ENCODE results near the gene SAT2.

SAT2 gene

DNA sequence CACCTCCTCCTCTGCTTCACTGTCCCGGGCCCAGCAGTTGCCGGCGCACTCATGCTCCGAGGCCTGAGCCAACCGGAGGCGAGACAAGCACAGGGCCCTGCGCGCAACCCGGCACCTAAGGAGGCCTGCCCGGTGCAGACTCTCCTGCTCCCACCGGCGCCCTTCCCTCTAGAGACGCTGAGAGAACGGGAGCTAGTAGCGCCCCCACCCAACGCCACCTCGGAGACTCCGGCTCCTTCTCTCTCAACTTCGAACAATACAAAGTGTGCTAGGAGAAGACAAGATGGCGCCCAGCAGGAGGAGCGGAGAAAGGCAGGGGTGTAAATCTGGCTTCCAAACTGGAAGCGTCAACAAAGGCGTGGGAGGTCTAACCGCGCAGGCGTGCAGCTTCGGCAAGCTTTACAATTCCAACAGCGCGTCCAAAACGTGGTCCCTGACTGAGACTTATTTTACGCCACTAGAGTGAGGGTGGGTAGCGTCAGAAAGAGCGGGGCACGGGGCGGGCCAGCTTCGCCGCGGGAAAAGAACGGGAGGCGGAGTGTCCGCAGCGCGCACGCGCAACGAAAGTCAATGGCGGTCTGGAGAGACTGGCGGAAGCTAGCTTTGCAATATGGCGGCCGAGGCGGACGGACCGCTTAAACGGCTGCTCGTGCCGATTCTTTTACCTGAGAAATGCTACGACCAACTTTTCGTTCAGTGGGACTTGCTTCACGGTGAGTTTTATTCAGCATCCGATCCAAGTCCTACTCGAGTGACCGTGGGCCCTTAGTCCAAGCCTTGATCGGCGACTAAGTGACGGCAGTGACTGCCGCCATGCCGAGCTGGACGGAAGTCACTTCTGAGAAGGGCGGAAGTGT is 44.1 kb downstream of the SAT2 start, which contains the start of gene MPDU1 (continued):
- TF ChIP-seq, protein P1, sequence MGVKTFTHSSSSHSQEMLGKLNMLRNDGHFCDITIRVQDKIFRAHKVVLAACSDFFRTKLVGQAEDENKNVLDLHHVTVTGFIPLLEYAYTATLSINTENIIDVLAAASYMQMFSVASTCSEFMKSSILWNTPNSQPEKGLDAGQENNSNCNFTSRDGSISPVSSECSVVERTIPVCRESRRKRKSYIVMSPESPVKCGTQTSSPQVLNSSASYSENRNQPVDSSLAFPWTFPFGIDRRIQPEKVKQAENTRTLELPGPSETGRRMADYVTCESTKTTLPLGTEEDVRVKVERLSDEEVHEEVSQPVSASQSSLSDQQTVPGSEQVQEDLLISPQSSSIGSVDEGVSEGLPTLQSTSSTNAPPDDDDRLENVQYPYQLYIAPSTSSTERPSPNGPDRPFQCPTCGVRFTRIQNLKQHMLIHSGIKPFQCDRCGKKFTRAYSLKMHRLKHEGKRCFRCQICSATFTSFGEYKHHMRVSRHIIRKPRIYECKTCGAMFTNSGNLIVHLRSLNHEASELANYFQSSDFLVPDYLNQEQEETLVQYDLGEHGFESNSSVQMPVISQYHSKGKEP (tag by site-specific recombination; IDR thresholded peaks at IDR 0.05): no peak
- TF ChIP-seq GLI4 (tag by site-specific recombination; IDR thresholded peaks at IDR 0.05): 0 out of 2 replicates have a peak, but pooled peaks have one; percentile 64
- TF ChIP-seq KLF16 (tag by site-specific recombination; IDR thresholded peaks at IDR 0.05): peak; percentile 81; the same call in 1 of the 2 replicates
- TF ChIP-seq FEZF1 (tag by site-specific recombination; IDR thresholded peaks at IDR 0.05): peak; percentile 13; the same call in 1 of the 2 replicates
- TF ChIP-seq, protein P2, sequence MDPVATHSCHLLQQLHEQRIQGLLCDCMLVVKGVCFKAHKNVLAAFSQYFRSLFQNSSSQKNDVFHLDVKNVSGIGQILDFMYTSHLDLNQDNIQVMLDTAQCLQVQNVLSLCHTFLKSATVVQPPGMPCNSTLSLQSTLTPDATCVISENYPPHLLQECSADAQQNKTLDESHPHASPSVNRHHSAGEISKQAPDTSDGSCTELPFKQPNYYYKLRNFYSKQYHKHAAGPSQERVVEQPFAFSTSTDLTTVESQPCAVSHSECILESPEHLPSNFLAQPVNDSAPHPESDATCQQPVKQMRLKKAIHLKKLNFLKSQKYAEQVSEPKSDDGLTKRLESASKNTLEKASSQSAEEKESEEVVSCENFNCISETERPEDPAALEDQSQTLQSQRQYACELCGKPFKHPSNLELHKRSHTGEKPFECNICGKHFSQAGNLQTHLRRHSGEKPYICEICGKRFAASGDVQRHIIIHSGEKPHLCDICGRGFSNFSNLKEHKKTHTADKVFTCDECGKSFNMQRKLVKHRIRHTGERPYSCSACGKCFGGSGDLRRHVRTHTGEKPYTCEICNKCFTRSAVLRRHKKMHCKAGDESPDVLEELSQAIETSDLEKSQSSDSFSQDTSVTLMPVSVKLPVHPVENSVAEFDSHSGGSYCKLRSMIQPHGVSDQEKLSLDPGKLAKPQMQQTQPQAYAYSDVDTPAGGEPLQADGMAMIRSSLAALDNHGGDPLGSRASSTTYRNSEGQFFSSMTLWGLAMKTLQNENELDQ (tag by site-specific recombination; IDR thresholded peaks at IDR 0.05; ENCODE audit: low read depth): no peak
- TF ChIP-seq ZNF558 (tag by site-specific recombination; IDR thresholded peaks at IDR 0.05): peak; percentile 75
- TF ChIP-seq, protein P3, sequence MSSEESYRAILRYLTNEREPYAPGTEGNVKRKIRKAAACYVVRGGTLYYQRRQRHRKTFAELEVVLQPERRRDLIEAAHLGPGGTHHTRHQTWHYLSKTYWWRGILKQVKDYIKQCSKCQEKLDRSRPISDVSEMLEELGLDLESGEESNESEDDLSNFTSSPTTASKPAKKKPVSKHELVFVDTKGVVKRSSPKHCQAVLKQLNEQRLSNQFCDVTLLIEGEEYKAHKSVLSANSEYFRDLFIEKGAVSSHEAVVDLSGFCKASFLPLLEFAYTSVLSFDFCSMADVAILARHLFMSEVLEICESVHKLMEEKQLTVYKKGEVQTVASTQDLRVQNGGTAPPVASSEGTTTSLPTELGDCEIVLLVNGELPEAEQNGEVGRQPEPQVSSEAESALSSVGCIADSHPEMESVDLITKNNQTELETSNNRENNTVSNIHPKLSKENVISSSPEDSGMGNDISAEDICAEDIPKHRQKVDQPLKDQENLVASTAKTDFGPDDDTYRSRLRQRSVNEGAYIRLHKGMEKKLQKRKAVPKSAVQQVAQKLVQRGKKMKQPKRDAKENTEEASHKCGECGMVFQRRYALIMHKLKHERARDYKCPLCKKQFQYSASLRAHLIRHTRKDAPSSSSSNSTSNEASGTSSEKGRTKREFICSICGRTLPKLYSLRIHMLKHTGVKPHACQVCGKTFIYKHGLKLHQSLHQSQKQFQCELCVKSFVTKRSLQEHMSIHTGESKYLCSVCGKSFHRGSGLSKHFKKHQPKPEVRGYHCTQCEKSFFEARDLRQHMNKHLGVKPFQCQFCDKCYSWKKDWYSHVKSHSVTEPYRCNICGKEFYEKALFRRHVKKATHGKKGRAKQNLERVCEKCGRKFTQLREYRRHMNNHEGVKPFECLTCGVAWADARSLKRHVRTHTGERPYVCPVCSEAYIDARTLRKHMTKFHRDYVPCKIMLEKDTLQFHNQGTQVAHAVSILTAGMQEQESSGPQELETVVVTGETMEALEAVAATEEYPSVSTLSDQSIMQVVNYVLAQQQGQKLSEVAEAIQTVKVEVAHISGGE (tag by site-specific recombination; conservative IDR thresholded peaks at IDR 0.05; ENCODE audit: low read depth): peak; percentile 99
- TF ChIP-seq, protein P4, sequence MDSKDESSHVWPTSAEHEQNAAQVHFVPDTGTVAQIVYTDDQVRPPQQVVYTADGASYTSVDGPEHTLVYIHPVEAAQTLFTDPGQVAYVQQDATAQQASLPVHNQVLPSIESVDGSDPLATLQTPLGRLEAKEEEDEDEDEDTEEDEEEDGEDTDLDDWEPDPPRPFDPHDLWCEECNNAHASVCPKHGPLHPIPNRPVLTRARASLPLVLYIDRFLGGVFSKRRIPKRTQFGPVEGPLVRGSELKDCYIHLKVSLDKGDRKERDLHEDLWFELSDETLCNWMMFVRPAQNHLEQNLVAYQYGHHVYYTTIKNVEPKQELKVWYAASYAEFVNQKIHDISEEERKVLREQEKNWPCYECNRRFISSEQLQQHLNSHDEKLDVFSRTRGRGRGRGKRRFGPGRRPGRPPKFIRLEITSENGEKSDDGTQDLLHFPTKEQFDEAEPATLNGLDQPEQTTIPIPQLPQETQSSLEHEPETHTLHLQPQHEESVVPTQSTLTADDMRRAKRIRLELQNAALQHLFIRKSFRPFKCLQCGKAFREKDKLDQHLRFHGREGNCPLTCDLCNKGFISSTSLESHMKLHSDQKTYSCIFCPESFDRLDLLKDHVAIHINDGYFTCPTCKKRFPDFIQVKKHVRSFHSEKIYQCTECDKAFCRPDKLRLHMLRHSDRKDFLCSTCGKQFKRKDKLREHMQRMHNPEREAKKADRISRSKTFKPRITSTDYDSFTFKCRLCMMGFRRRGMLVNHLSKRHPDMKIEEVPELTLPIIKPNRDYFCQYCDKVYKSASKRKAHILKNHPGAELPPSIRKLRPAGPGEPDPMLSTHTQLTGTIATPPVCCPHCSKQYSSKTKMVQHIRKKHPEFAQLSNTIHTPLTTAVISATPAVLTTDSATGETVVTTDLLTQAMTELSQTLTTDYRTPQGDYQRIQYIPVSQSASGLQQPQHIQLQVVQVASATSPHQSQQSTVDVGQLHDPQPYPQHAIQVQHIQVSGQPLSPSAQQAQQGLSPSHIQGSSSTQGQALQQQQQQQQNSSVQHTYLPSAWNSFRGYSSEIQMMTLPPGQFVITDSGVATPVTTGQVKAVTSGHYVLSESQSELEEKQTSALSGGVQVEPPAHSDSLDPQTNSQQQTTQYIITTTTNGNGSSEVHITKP (tag by site-specific recombination; IDR thresholded peaks at IDR 0.05): no peak
- TF ChIP-seq KLF1 (tag by site-specific recombination; IDR thresholded peaks at IDR 0.05): peak; percentile 34; the same call in 1 of the 2 replicates
- peak; percentile 60; the same call in 1 of the 2 replicates for TF ChIP-seq ZNF366 (tag by site-specific recombination; conservative IDR thresholded peaks at IDR 0.05)
- peak; percentile 59 for TF ChIP-seq ZNF324 (tag by site-specific recombination; IDR thresholded peaks at IDR 0.05)
- TF ChIP-seq, protein P5, sequence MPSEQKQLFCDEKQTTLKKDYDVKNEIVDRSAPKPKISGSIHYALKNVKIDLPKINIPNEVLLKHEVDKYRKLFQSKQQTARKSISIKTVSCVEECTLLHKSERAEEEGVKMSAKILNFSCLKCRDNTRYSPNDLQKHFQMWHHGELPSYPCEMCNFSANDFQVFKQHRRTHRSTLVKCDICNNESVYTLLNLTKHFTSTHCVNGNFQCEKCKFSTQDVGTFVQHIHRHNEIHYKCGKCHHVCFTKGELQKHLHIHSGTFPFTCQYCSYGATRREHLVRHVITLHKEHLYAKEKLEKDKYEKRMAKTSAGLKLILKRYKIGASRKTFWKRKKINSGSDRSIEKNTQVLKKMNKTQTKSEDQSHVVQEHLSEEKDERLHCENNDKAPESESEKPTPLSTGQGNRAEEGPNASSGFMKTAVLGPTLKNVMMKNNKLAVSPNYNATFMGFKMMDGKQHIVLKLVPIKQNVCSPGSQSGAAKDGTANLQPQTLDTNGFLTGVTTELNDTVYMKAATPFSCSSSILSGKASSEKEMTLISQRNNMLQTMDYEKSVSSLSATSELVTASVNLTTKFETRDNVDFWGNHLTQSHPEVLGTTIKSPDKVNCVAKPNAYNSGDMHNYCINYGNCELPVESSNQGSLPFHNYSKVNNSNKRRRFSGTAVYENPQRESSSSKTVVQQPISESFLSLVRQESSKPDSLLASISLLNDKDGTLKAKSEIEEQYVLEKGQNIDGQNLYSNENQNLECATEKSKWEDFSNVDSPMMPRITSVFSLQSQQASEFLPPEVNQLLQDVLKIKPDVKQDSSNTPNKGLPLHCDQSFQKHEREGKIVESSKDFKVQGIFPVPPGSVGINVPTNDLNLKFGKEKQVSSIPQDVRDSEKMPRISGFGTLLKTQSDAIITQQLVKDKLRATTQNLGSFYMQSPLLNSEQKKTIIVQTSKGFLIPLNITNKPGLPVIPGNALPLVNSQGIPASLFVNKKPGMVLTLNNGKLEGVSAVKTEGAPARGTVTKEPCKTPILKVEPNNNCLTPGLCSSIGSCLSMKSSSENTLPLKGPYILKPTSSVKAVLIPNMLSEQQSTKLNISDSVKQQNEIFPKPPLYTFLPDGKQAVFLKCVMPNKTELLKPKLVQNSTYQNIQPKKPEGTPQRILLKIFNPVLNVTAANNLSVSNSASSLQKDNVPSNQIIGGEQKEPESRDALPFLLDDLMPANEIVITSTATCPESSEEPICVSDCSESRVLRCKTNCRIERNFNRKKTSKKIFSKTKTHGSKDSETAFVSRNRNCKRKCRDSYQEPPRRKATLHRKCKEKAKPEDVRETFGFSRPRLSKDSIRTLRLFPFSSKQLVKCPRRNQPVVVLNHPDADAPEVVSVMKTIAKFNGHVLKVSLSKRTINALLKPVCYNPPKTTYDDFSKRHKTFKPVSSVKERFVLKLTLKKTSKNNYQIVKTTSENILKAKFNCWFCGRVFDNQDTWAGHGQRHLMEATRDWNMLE (tag by site-specific recombination; conservative IDR thresholded peaks at IDR 0.05; ENCODE audit: low read depth): peak; percentile 84
- TF ChIP-seq, protein P6, sequence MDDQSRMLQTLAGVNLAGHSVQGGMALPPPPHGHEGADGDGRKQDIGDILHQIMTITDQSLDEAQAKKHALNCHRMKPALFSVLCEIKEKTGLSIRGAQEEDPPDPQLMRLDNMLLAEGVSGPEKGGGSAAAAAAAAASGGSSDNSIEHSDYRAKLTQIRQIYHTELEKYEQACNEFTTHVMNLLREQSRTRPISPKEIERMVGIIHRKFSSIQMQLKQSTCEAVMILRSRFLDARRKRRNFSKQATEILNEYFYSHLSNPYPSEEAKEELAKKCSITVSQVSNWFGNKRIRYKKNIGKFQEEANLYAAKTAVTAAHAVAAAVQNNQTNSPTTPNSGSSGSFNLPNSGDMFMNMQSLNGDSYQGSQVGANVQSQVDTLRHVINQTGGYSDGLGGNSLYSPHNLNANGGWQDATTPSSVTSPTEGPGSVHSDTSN (CRISPR knock-in tag; IDR thresholded peaks at IDR 0.05): no peak; the same call in 1 of the 2 replicates
- no peak for TF ChIP-seq ZNF48 (tag by site-specific recombination; IDR thresholded peaks at IDR 0.05)
- peak; percentile 100 for TF ChIP-seq YY2 (tag by site-specific recombination; IDR thresholded peaks at IDR 0.05)
- peak; percentile 63 for TF ChIP-seq ZNF394 (tag by site-specific recombination; IDR thresholded peaks at IDR 0.05; ENCODE audit: borderline replicate concordance)
- no peak for TF ChIP-seq TCF7L2 (IDR thresholded peaks at IDR 0.05; ENCODE audit: borderline replicate concordance, low read depth, low read length)
- 0 out of 2 replicates have a peak, but pooled peaks have one; percentile 23 for TF ChIP-seq KLF9 (tag by site-specific recombination; IDR thresholded peaks at IDR 0.05; ENCODE audit: low read depth)
